GM12874 (cell line): ENCODE results near the gene GPC6.

Source experiments
- CTCF ChIP-seq: IDR thresholded peaks from 2 replicates; pipeline ENCODE4 v1.5.1; 2011; ENCODE audit warnings: low read depth, mild to moderate bottlenecking, control low read depth, low read length, moderate library complexity; ENCODE audit not compliant: insufficient read depth

The GPC6 gene

GRCh38 chr13:93848247-93848646, 621.6 kb downstream of the GPC6 start:
- no peak for TF ChIP-seq CTCF

GRCh38 chr13:93851236-93851635, 624.6 kb downstream of the GPC6 start:
- TF ChIP-seq CTCF: no peak

GRCh38 chr13:93853912-93854311, 627.3 kb downstream of the GPC6 start:
- TF ChIP-seq CTCF: no peak

- no peak for TF ChIP-seq CTCF
Observed at GRCh38 chr13:93857126-93857525, 630.5 kb downstream of the GPC6 start.

GRCh38 chr13:93859716-93860115, 633.1 kb downstream of the GPC6 start:
- no peak for TF ChIP-seq CTCF

- no peak for TF ChIP-seq CTCF
Observed at GRCh38 chr13:93861818-93862217, 635.2 kb downstream of the GPC6 start.

DNA sequence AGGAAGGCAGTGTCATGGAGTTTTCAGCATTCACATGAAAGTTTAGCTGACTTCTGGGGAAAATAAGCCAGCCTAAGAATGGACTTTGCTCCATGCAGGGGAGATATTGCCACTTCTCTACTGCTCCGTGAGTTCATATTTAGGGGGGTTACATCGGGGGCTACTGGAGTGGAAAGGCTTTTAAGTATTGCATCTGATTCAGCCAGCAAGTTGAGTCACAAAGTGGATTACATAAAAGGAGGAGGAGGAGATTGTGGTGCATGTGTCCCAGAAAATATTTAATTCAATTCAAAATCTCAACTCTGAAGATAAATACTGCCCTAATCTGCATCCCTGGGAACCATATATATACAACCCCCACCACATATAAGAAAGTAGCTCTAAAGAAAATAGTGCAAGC, 635.7 kb downstream of the GPC6 start:
- TF ChIP-seq CTCF: no peak

GRCh38 chr13:93865235-93865634, 638.6 kb downstream of the GPC6 start:
- no peak for TF ChIP-seq CTCF
